WTC11 (cell line): ENCODE results near the gene TRNAU1AP. TPM values are rescaled to one million over a fixed set of nuclear protein-coding genes. Genes with fewer than 3 reads are reported as not detected.
A peak's percentile ranks its signal among the peaks of the same experiment; 100 is the strongest.

ENCODE experiments used
- ATAC-seq: fragments of 200-7000 bp; cut with Tn5 transposase; 2 replicates; pipeline ENCODE4 v1.10.0; 2021; ENCODE audit warnings: mild to moderate bottlenecking, moderate library complexity
- CTCF ChIA-PET: fragments of 300-600 bp; sonication (Branson Sonifier 250); formaldehyde crosslinking; loops from one replicate; lab custom pipeline; 2021; ENCODE audit warnings: antibody characterized with exemption; lab: Charles Lee
- POLR2A ChIA-PET: fragments of 350-600 bp; sonication (Branson Sonifier 250); formaldehyde crosslinking; loops from one replicate; lab custom pipeline; 2021; ENCODE audit warnings: antibody characterized with exemption; lab: Charles Lee
- DNase-seq: peaks from one replicate; pipeline ENCODE4 v3.0.0; 2021; ENCODE audit warnings: low spot score
- H3K27ac Mint-ChIP-seq: 2 replicates; pipeline ENCODE4 v1.8.0; 2021; ENCODE audit warnings: mixed read lengths
- H3K27me3 Mint-ChIP-seq: 2 replicates; pipeline ENCODE4 v1.8.0; 2021; ENCODE audit warnings: low read depth, mild to moderate bottlenecking, moderate library complexity, mixed read lengths
- H3K36me3 Mint-ChIP-seq: 2 replicates; pipeline ENCODE4 v1.8.0; 2021; ENCODE audit warnings: mixed read lengths
- H3K4me1 Mint-ChIP-seq: 2 replicates; pipeline ENCODE4 v1.8.0; 2022; ENCODE audit warnings: mixed read lengths
- H3K4me3 Mint-ChIP-seq: 2 replicates; pipeline ENCODE4 v1.8.0; 2021; ENCODE audit warnings: mild to moderate bottlenecking, moderate library complexity, mixed read lengths
- H3K9me3 Mint-ChIP-seq: 2 replicates; pipeline ENCODE4 v1.8.0; 2021; ENCODE audit warnings: mixed read lengths
- AFF4 ChIP-seq: sonication (generic); formaldehyde crosslinking; IDR thresholded peaks from 2 replicates; pipeline ENCODE4 v1.8.1; 2023; ENCODE audit warnings: mild to moderate bottlenecking, missing genetic modification reagents, borderline replicate concordance
- AR ChIP-seq: fragments of 250-450 bp; sonication (Bioruptor Pico); IDR thresholded peaks from 2 replicates; pipeline ENCODE4 v1.9.0; 2021; ENCODE audit warnings: mild to moderate bottlenecking
- CBFB ChIP-seq: sonication (generic); formaldehyde crosslinking; IDR thresholded peaks from 2 replicates; pipeline ENCODE4 v1.8.1; 2022; ENCODE audit warnings: mild to moderate bottlenecking, low read depth, missing genetic modification reagents
- EMX1 ChIP-seq: fragments of 250-450 bp; sonication (Bioruptor Pico); IDR thresholded peaks from 2 replicates; pipeline ENCODE4 v1.8.0; 2021; ENCODE audit warnings: mild to moderate bottlenecking
- ERG ChIP-seq: fragments of 250-450 bp; sonication (Bioruptor Pico); IDR thresholded peaks from 2 replicates; pipeline ENCODE4 v1.8.0; 2021; ENCODE audit warnings: mild to moderate bottlenecking
- FOXJ3 ChIP-seq: sonication (generic); formaldehyde crosslinking; IDR thresholded peaks from 2 replicates; pipeline ENCODE4 v1.9.0; 2021; ENCODE audit warnings: missing genetic modification reagents, mild to moderate bottlenecking, borderline replicate concordance
- KAT7 ChIP-seq: sonication (generic); formaldehyde crosslinking; IDR thresholded peaks from 2 replicates; pipeline ENCODE4 v1.8.1; 2023; ENCODE audit warnings: missing genetic modification reagents, mild to moderate bottlenecking, borderline replicate concordance
- MLX ChIP-seq: sonication (generic); formaldehyde crosslinking; IDR thresholded peaks from 2 replicates; pipeline ENCODE4 v1.8.1; 2023; ENCODE audit warnings: mild to moderate bottlenecking, missing genetic modification reagents, moderate library complexity
- NFATC4 ChIP-seq: fragments of 250-450 bp; sonication (Bioruptor Pico); IDR thresholded peaks from 2 replicates; pipeline ENCODE4 v1.9.0; 2021; ENCODE audit warnings: mild to moderate bottlenecking
- PRDM15 ChIP-seq: sonication (generic); formaldehyde crosslinking; IDR thresholded peaks from 2 replicates; pipeline ENCODE4 v1.8.0; 2022; ENCODE audit warnings: missing genetic modification reagents
- SMAD3 ChIP-seq: sonication (generic); formaldehyde crosslinking; IDR thresholded peaks from 2 replicates; pipeline ENCODE4 v1.8.0; 2022; ENCODE audit warnings: missing genetic modification reagents, mild to moderate bottlenecking, borderline replicate concordance
- SP1 ChIP-seq: sonication (generic); formaldehyde crosslinking; conservative IDR thresholded peaks from 2 replicates; pipeline ENCODE4 v1.8.1; 2022; ENCODE audit warnings: missing genetic modification reagents
- ZNF232 ChIP-seq: sonication (generic); formaldehyde crosslinking; IDR thresholded peaks from 2 replicates; pipeline ENCODE4 v1.8.0; 2022; ENCODE audit warnings: mild to moderate bottlenecking, missing genetic modification reagents
- ZNF263 ChIP-seq: sonication (generic); formaldehyde crosslinking; IDR thresholded peaks from 2 replicates; pipeline ENCODE4 v1.8.1; 2022; ENCODE audit warnings: low read depth, mild to moderate bottlenecking, moderate library complexity, missing genetic modification reagents
- ZNF396 ChIP-seq: fragments of 250-450 bp; sonication (Bioruptor Pico); IDR thresholded peaks from 2 replicates; pipeline ENCODE4 v1.8.0; 2021; ENCODE audit warnings: mild to moderate bottlenecking, moderate library complexity, borderline replicate concordance
- ZNF416 ChIP-seq: fragments of 250-450 bp; sonication (Bioruptor Pico); IDR thresholded peaks from 2 replicates; pipeline ENCODE4 v1.9.0; 2021; ENCODE audit warnings: mild to moderate bottlenecking, inconsistent platforms
- ZNF425 ChIP-seq: fragments of 250-450 bp; sonication (Bioruptor Pico); conservative IDR thresholded peaks from 2 replicates; pipeline ENCODE4 v1.9.0; 2021; ENCODE audit warnings: mild to moderate bottlenecking
- total RNA-seq: library from RNA; stranded (reverse); gene quantifications from 3 replicates; pipeline ENCODE4 v1.2.3, GENCODE V29; 2021

The TRNAU1AP gene
- total RNA-seq, 1 experiment from 2014 or later: 30.4 TPM

- TF ChIP-seq AFF4 (CRISPR knock-in tag) (0 out of 2 replicates have a peak, but pooled peaks have one; percentile 35), ZNF396 (CRISPR knock-in tag) (no peak), KAT7 (no peak), AR (CRISPR knock-in tag) (no peak), ZNF232 (CRISPR knock-in tag) (0 out of 2 replicates have a peak, but pooled peaks have one; percentile 7), NFATC4 (CRISPR knock-in tag) (0 out of 2 replicates have a peak, but pooled peaks have one; percentile 45), MLX (CRISPR knock-in tag) (no peak), FOXJ3 (CRISPR knock-in tag) (no peak), ZNF416 (peak; percentile 10; the same call in 1 of the 2 replicates), EMX1 (0 out of 2 replicates have a peak, but pooled peaks have one; percentile 1), CBFB (CRISPR knock-in tag) (no peak), ZNF263 (CRISPR knock-in tag) (no peak), PRDM15 (CRISPR knock-in tag) (no peak)
- TF ChIP-seq, all 79 proteins: peak for 9
These were observed 25.1 kb downstream of the TRNAU1AP start (continued) for GRCh38 chr1:28577738-28578536.

- peaks cover 20% of the 10 kb centered on the region for H3K4me1 Mint-ChIP-seq
- ChIA-PET CTCF (interaction anchor here (0.9 to 1.4 kb wide), 4 partner anchors 23 to 299 kb away, joined by 3 to 7 read pairs (median 4); partner anchors contain the start of gene TRNAU1AP), POLR2A (interaction anchor here (0.6 kb wide), 1 partner anchor 67 kb away, joined by 3 read pairs; no protein-coding TSS in a partner anchor)
- DNase-seq: no peak
- peak overlapping the region; percentile 42 for H3K4me3 Mint-ChIP-seq
- TF ChIP-seq ZNF425 (no peak), SP1 (CRISPR knock-in tag) (no peak), NFATC4 (CRISPR knock-in tag) (no peak), SMAD3 (0 out of 2 replicates have a peak, but pooled peaks have one; percentile 54), ERG (no peak)
- TF ChIP-seq, all 79 proteins: peak for 1
- Mint-ChIP-seq H3K27ac (peak overlapping the region; percentile 44; the same call in 1 of the 2 replicates), H3K27me3 (no peaks in the 10 kb centered on the region), H3K9me3 (no peaks in the 10 kb centered on the region), H3K36me3 (peaks cover 48% of the 10 kb centered on the region)
- ATAC-seq: no peak
These were observed 25.9 kb downstream of the TRNAU1AP start for GRCh38 chr1:28578696-28579218.
